Measurements from ENCODE around the gene CLSTN3.

DNA sequence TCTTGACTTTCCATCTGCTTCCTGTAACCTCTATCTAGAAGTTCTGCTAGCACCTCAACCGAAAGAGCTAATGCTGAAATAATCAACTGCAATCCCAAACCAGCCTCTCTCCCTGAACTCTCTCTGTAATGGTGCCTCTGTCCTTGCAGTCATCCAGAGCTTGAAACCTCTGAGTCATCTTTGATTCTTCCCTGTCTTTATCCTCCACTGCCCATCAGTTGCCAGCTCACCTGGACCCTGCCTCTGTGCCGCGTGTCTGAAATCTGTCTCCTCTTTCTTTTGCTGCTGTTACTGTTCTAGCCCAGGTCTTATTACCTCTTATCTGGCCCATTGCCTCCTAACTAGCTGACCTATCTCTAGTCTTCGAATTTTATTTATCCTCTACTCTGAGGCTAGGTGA lies 15.5 kb downstream of the CLSTN3 start:
- TF ChIP-seq GATA2 (IDR thresholded peaks at IDR 0.05; ENCODE audit: low read depth, low read length) (no peak), GATA3 (IDR thresholded peaks at IDR 0.05; ENCODE audit: low read depth, low read length) (no peak)
